Fibroblast of lung (primary cell): ENCODE results near the gene CNMD.
"Not testable (repeated sequence)": the region's sequence is repeated elsewhere in the genome, so short reads cannot be mapped to it uniquely, and the experiment has no call there.

ENCODE experiments used
- EZH2 ChIP-seq: IDR thresholded peaks from 2 replicates; pipeline ENCODE4 v1.5.1; 2012; ENCODE audit warnings: low read length, control low read depth, mild to moderate bottlenecking; ENCODE audit errors: missing control alignments
- TF ChIP-seq, protein P1 (sequence below), 2 donors: IDR thresholded peaks in 1 of 2; conservative IDR thresholded peaks in 1 of 2; 1 replicate in 1 of 2; 2 replicates in 1 of 2; pipeline ENCODE4 v1.5.1; 2011 to 2012; ENCODE audit warnings: low read length in 2 of 2, control low read depth in 1 of 2, inconsistent platforms in 1 of 2, low read depth in 1 of 2, mild to moderate bottlenecking in 1 of 2

DNA sequence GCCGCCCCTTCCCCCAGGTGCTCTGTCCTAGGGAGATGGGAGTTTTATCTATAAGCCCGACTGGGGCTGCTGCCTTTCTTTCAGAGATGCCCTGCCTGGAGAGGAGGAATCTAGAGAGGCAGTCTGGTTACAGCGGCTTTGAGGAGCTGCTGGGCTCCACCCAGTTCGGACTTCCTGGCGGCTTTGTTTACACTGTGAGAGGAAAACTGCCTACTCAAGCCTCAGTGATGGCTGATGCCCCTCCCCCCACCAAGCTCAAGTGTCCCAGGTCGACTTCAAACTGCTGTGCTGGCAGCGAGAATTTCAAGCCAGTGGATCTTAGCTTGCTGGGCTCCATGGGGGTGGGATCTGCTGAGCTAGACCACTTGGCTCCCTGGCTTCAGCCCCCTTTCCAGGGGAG is 18.7 kb downstream of the CNMD start:
- TF ChIP-seq, protein P1, sequence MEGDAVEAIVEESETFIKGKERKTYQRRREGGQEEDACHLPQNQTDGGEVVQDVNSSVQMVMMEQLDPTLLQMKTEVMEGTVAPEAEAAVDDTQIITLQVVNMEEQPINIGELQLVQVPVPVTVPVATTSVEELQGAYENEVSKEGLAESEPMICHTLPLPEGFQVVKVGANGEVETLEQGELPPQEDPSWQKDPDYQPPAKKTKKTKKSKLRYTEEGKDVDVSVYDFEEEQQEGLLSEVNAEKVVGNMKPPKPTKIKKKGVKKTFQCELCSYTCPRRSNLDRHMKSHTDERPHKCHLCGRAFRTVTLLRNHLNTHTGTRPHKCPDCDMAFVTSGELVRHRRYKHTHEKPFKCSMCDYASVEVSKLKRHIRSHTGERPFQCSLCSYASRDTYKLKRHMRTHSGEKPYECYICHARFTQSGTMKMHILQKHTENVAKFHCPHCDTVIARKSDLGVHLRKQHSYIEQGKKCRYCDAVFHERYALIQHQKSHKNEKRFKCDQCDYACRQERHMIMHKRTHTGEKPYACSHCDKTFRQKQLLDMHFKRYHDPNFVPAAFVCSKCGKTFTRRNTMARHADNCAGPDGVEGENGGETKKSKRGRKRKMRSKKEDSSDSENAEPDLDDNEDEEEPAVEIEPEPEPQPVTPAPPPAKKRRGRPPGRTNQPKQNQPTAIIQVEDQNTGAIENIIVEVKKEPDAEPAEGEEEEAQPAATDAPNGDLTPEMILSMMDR (conservative IDR thresholded peaks at IDR 0.05 in 1 of 2, IDR thresholded peaks at IDR 0.05 in 1 of 2; ENCODE audit: low read depth in 1 of 2, low read length in 2 of 2), result not testable (repeated sequence)
- not testable (repeated sequence) for TF ChIP-seq EZH2
